Inferior parietal cortex (tissue), 1 donor: Measurements from ENCODE around the gene UNC13D.
"Not testable (repeated sequence)": the region's sequence is repeated elsewhere in the genome, so short reads cannot be mapped to it uniquely, and the experiment has no call there.

ENCODE experiments used
- DNase-seq: peaks from one replicate; pipeline ENCODE4 v3.0.0-alpha.2; 2016; ENCODE audit errors: extremely low spot score

The UNC13D gene

DNA sequence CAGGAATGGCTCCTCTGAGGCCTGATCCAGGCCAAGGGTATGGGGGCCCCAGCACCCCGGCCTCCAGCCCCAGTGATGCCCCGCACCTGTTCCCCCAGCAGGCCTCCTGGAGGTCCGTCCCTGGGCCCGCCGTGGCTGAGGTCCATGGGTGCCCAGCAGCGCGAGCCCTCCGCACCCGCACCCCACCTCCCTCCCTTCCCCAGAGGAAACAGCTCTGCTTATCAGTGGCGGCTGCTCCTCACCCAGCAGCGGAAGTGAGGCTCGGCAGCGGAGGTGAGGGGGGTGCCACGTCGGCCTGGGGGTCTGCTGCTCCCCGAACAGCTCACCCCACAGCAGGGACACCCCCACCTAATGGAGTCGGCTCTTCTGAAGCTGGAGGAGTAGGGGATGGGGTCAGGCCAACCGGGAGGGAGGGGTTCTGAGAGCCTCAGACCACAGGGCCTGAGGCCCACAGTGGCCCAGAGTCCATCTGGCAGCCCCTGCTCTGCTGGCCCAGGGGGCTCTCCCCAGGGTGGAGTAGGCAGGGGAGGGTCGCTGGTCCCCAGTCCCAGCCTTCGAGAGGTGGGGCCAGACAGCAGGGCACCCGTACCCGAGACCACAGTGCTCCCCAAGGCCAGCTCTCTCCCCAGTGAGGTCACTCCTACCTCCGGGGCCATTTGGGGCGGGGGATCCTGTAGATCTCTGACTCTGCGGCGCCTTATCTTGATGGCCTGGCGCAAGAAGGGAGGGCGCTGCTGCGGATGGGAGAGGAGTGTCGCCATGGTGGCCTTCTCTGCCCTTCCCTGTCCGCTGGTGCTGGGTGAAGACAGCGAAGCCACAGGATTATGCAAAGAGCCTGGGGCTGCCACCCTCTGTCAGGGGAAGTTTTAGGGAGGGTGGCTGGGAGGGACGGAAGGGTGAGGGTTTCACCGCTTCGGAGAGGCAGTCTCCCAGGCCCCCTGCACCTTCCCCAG, at the start of gene UNC13D:
Gene UNC13D, minus strand, starts transcription at position 828 of the 953 bp plus-strand sequence. Its CDS starts 67 bp downstream, at position 761.
- no peak for DNase-seq

DNA sequence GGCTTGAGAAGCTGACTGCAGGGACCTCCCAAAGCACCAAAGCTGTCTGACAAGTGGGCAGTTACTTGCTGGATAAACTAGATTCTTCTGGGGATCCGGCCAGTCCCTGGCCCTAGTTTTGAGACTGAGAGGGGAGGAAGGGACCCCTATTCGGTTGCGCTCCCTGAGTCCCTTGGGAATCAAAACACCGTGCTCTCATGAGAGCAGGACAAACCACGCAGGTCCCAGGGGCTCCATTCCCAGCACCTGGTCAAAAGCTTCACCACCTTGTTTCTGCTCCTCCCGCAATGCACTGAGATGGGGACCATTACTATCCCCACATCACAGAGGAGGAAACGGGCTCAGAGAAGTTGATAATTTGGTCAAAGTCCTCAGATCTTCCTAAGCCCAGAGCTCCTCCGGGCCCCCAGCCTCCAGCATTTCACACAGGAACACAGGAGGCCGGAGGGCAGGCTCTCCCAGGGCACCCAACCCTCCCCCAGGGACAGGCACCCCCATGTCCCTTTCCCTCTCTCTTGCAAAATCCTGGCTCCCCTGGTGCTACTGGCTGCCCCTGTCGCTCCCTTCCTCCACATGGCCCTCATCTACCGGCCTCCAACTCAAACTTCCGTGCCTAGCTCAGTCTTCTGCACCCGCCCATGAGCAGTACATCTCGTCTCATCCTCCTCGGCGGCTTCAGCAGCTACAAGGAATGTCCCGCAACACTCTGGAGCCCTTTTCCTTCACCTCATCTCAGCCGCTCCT, 49.3 kb upstream of the UNC13D start:
- no peak for DNase-seq

DNA sequence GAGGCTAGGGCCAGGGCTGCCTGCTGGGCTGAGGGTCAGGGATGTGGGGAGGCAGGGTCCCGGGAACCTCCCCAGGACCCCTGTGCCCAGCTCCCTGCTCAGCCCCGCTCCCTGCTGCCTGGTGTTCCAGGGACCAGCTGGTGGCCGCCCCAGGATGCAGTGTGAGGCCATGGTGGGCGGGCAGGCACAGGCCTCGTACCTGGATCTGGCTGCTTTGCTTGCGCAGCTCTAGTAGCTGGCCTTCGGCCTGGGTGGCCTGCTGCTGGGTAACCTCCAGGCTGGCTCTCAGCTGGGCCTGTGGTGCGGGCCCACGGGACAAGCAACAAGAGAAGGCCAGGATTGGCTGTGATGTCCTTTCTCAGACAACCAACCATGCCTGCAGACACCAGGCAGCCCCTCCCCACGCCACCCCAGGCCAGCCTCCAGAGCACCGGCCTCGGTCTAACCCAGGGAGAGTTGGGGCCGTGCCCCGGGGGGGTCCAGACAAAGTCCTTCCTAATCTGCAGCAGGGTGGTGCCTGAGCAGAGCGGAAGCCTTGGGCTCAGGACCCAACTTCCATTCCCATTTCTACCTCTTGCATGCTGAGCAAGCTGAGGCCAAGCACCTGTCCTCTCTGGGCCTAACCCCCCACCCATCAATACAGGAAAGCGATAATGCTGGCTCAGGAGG, 48.5 kb upstream of the UNC13D start:
- DNase-seq, result no peak

DNA sequence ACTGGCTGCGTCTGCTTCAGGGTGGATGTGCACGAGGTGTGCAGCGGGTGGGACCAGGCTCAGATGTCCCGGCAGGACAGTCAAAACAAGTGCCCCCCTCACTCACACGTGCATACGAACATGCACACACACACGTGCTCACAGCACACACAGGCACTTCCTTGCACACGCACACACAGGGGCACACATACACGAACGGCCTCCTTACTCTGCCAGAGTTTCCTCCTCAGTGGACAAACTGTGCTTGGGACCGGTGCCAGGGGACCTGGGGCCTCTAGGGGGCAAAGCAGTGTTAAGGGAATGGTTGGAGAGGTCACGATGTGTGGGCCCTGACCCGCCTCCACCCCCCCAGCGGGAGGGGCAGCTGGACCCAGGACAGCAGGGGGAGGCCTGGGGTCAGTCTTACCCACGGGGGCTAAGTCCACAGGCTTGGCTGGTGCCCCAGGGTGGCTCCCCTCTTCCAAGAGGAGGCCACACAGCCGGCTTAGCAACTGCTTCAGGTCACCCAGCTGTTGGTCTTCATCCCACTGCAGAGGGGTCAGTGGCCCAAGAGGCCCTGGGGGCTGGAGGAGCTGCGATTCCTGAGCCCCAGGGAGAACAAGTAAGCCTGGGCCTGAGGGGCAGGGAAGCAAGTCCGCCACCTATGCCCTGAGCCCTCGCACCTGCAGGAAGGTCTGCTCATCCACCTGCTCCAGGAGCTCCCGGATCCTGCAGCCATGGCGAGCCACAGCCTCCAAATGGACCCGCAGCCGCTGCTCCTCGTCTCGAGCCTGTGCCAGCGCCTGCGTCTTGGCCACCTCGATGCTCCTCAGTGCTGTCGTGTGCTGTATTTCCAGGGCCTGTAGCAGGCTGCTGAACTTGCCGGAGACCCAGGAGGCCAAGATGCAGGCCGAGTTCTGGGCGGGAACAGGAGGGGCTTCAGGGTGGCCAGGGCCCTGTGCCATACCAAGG, 47.7 kb upstream of the UNC13D start:
- DNase-seq, result no peak

DNA sequence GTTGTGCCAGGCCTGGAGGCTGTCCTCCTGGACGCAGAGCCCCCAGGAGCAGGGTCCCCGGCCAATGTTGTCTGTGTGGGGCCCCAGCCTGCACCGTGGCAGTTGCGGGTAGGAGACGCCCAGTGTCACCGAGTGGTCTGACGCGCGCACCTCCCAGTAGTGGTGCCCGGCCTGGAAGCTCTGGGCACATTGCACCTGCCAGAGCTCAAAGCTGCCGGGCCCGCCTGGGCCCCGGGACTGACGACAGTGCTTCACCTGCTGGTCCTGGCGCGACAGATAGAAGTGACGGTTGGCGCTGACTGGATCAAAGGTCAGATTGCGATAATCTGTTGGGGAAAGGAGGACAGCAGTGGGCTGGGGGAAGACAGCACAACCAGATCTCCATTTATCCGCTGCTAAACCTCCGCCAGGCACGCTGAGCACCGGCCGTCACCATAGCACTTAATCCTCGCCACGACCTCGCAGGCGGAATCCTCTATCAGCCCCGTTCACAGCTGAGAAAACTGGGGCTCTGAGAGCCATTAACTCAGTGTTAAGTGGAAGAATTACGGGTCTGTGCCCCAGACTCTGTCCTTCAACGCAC, 46.9 kb upstream of the UNC13D start:
- DNase-seq, result no peak

DNA sequence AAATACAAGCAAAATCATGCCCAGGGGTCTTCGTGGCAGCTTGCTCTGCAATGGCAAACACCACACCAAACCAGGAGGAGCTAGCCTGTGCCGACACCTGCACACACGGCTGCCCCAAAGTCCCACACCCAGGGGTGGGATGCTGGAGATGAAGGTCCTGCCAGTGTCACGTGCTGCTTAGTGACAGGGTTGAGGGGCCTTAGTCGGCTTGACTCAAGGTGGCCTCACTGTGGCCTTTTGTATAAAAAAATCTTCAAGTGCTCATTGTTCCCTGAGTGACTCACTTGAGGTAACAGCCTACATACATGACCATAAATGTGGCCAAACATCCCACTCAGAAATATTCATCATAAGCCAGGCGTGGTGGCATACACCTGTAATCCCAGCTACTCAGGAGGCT, 45.2 kb upstream of the UNC13D start:
- no peak for DNase-seq

DNA sequence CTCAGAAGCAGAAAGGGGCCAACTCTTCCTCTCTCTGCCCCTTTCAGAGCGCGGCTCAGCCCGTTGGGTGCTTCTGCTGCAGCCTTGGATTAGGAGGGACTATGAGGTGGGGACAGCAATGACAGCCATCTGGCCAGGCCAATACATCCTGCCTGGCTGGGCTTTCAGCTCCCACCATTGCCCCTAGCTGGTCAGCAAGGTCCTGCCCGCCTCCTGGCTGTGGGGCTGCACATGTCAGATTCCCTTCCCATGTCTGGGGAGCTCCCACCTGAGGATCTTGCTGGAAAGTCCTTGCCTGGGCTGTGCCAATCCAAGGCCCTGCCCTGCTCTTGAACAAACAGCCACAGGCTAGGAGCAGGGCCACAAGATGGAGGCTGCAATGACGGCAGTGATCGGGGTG, 44.3 kb upstream of the UNC13D start:
- no peak for DNase-seq

DNA sequence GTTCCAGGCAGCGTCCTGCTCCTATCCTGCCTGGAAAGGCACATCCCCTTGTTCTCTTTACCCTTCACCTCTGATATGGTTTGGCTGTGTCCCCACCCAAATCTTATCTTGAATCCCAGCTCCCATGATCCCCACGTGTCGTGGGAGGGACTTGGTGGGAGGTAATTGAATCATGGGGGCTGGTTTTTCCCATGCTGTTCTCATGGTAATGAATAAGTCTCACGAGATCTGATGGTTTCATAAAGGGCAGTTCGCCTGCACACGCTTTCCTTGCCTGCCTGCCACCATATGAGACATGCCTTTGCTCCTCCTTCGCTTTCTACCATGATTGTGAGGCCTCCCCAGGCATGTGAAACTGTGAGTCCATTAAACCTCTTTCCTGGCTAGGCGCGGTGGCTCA, 41.7 kb upstream of the UNC13D start:
- DNase-seq, result not testable (repeated sequence)

DNA sequence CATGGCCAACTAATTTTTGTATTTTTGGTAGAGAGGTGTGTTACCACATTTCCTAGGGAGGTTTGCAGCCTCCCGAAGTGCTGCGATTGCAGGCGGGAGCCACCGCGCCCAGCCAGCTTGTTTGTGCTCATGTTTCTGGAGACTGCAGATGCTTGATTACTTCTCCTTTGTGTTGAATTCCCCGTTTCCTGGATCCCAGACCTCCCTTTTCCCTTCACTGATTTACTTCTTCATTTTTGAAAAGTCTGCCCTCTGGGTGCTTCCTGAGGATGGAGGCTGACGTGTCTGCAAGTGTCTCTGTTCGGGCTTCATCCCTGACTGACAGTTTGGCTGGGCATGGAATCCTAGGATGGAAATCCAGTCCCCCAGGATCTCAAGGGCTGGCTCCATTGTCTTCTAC, 41.2 kb upstream of the UNC13D start:
- DNase-seq, result no peak

DNA sequence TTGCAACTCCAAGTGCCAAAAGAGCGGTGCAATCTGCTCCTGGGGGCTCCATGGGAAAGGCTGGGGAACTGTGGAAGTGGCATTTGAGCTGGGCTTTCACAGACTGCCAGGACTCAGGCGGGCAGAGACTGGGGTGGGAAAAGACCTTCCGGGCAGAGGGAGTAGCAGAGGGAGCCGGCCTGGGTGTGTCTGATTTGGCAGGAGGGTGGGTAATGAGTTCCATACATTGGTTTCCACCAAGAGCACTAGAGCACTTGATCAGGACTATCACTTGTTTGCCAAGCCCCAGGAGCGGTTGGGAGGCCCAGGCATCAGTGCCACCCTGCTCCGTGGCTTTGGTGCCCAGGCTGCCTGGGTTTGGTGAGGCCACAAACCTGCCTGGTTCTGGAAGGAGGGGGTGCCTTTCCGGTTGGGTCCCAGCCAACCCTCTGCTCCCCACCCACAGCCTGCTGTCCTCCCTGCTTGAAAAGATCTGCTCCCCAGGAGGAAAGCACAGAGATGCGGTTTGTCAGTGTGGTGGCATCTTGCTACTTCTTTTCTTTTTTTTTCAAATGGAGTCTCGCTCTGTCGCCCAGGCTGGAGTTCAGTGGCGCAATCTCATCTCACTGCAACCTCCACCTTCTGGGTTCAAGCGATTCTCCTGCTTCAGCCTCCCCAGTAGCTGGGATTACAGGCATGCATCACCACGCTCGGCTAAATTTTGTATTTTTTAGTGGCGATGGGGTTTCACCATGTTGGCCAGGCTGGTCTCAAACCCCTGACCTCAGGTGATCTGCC, 37.7 kb upstream of the UNC13D start:
- DNase-seq, result no peak

DNA sequence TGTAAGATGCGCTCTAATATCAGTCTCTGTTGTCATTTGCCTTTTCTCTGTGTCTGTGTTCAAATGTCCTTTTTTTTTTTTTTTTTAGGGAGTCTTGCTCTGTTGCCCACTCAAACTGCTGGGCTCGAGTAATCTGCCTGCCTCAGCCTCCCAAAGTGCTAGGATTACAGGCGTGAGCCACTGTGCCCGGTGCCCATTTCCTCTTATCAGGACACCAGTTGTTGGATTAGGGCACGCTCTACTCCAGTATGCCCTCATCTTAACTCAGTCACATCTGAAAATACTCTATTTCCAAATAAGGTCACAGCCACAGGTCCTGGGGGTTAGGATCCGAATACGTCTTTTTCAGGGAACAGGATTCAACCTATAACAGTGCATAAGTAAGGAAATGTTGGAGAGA, 36.1 kb upstream of the UNC13D start:
- no peak for DNase-seq

DNA sequence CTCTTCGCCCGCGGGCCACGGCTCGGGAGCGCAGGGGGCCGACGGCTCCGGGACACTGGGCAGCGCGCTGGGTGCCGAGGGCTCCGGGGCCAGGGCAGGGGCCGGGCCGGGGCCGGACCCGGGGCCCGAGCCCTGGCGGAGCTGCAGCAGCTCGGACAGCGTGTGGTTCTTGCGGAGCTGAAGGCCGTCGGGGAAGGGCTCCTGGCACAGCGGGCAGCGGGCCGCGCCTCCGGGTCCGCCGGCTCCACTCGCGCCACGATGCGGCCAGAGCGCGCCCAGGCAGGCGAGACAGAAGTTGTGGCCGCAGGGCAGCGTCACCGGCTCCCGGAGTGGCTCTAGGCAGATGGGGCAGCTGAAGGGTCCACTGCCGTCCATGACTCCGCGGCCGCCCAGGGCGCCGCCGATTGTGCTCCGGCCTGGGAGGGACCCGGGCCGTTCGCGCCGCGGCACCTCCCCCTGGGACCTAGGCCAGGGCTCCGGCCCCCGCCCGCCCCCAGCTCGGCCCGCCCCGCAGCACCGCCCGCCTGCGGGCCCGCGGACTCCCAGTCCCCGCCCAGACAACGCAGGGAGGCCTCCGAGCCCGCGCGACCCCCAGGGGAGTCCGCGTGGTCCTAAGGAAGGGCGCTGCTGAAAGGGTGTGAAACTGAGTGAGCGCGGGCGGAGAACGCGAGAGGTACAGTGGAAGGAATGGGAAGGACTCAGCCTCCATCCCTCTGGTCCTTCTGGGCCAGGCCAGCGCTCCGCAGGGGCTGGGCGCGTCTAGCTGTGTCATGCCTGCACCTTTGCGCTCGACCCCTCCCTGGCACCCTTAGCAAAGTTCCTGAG, 34.2 kb upstream of the UNC13D start, which contains the start of gene TRIM47:
Gene TRIM47, minus strand, starts transcription at position 408 of the 825 bp plus-strand sequence. Its CDS starts 33 bp downstream, at position 375.
- no peak for DNase-seq

DNA sequence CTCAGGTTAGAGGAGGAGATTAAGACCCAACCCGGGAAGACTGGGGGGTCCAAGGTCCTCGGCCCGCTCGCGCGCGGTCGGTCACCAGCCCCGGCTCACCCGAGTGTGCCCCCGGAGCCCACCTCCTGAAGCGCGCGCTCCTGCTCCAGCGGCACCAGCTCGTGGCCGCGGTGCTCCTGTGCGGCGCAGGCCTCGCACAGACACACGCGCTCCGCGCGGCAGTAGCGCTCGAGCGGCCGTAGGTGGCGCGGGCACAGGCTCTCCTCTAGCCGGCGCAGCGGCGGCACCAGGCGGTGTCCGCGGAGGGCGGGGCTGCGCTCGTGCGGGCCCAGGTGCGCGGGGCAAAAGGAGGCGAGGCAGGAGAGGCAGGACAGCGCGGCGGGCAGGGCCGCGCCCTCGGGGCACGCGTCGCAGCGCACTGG, 33.6 kb upstream of the UNC13D start:
- DNase-seq, result no peak

DNA sequence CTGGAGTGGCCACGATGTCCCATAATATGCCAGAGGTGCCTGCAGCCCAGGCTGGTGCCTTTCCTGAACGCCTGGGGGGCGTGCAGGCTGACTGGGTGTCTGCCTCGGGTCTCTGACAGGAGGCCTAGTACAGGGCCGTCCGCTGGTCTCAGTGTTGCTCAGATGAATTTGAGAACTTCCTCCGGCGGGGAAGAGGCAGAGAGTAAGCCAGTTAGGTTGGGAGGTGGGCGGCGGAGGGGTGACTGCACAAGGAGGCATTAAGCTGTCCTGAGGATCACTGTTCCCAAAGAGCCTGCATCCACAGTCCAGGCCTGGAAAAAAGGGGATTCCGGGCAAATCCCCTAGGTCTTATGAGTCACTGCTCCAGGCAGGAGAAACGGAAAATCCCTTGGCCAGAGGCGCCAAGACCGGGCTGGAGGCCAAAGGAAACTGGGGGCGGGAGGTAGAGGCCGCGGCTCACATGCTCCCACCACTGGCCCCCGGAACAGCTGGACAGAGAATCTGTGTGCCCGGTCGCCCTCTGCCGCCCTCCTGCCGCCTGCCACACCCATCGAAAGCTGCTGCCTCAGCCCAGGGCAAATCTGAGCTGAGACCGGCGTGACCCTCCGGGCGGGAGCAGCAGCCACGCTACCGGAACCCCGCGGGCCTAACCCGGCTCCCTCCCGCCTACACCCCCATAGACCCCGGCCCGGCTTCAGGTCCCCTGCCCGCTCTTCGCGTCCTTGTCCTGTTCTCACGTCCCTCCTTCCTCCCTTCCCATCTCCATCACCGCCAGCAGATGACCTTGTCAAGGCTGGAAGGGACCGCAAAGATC, 32.9 kb upstream of the UNC13D start:
- DNase-seq, result peak; percentile 66

DNA sequence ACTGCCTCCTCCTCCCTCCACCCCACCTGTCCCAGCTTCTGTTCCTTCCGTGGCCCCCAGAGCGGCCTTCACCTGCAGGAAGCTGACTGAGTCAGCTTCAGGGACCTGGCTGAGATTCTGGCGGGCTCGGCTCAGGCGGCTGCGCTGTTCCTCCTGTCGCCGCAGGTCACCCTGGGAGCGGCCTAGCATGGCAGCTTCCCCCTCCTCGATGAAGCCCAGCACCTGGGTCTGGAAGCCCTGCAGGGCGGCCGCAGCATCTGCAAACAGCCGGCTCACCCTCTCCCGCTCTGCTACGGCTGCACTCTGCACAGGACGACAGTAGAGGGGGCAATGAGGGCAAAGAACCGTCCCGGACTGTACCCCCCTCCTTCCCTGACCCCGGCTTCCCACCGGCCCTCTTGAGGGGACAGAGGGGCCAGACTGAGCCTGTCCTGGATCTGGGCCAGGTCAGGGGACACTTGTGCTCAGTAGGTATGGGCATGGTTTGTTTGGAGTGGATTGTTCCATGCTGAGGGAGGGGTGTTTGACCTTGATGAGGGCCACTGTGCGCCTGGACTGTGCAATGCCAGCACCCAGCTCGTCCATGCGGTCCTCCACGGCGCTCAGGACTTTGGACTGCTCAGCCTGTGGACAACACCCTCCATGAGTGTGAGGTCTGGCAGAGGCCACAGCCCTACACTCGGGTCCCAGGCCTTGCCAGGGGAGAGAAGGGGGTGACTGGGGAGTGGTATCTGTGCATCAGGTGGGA, 32.2 kb upstream of the UNC13D start:
- no peak for DNase-seq

DNA sequence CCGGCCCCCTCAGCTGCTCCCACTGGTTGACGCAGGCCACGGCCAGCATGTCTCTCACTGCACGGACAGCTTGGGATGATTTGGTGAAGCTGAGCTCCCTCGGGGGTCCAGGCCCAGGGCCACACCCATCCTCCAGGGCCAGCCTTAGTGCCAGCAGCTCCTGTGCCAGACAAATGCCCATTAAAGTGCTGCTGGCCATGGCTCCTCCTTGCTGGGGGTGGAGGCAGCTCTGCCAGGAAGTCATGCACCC, 31.7 kb upstream of the UNC13D start:
- DNase-seq, result no peak

DNA sequence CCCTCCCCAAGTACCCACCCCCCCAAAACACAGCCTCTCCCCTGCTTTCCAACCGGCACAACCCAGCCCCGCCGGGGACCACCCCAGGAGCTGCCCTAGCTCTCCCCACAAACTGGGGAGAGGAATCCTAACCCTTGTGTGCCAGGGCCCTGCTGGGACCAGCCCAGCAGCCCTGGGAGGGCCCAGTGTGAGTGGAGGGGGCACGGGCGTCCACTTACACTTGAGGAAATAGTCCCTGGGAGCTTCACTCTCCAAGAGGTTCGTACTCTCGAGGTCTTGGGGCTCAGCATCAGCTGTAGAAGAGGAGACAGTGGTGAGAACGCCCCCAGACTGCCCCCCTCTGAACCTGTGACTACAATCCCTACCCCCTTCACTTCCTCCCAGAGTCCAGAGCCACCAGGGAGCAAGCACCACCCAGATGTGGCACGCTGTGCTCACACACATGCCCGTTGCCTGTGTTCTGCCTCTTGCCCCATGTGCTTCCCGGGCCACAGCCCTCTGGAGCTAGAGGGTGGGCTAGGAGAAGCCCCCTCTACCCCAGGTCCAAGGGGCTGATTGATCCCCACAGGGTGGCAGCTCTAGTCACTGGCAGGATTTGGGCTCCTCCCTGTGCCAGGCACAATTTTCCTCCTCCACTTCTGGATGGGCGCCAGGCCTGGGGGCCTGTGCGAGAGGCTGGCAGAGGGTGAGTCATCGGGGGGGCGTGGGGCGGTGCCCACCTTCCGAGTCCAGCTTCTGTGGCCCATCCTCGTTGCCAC, 31.2 kb upstream of the UNC13D start:
- DNase-seq, result no peak
